Measurements from ENCODE around the gene LMX1B. TPM values are rescaled to one million over a fixed set of nuclear protein-coding genes. Genes with fewer than 3 reads are reported as not detected.

The LMX1B gene
- total RNA-seq, 1 experiment from 2014 or later = 2.6 TPM

DNA sequence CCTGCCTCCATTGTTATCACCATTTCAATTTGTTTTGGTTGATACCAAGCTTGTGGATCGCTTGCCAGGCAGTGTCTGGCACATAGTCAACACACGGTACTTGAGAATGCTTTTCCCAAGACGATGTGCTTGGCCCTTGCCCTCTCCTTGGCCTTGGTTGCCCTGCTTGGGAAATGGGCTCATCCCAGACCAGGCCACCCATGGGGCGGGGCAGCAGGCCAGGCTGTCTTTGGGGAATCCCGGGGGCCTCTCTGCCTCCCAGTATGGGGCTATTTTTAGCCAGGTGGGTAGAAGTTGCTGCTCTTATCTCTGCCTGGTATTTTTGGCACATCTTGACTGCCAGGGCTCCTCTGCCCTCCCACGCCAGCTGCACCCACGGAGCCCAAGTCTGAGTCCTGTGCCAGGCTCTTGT is 49.9 kb downstream of the LMX1B start:
- no peaks in the 10 kb centered on the region for H3K36me3 ChIP-seq (ENCODE audit: control insufficient read depth, insufficient read depth, low read length)
- no peak overlapping the region for H3K4me3 ChIP-seq (ENCODE audit: low read depth in 2 of 2, low read length in 2 of 2)
- ATAC-seq = no peak
- POLR2A ChIA-PET = no interaction called here
- H3K27ac ChIP-seq (ENCODE audit: low read length) = no peak overlapping the region
- TF ChIP-seq POLR2AphosphoS5 (IDR thresholded peaks at IDR 0.05; ENCODE audit: low read depth, low read length) = no peak
- TF ChIP-seq SIN3A (IDR thresholded peaks at IDR 0.05; ENCODE audit: borderline replicate concordance, insufficient read depth, low read depth, low read length) = no peak
- TF ChIP-seq, protein P1, sequence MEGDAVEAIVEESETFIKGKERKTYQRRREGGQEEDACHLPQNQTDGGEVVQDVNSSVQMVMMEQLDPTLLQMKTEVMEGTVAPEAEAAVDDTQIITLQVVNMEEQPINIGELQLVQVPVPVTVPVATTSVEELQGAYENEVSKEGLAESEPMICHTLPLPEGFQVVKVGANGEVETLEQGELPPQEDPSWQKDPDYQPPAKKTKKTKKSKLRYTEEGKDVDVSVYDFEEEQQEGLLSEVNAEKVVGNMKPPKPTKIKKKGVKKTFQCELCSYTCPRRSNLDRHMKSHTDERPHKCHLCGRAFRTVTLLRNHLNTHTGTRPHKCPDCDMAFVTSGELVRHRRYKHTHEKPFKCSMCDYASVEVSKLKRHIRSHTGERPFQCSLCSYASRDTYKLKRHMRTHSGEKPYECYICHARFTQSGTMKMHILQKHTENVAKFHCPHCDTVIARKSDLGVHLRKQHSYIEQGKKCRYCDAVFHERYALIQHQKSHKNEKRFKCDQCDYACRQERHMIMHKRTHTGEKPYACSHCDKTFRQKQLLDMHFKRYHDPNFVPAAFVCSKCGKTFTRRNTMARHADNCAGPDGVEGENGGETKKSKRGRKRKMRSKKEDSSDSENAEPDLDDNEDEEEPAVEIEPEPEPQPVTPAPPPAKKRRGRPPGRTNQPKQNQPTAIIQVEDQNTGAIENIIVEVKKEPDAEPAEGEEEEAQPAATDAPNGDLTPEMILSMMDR (IDR thresholded peaks at IDR 0.05) = no peak
- TF ChIP-seq TCF7L2 (IDR thresholded peaks at IDR 0.05; ENCODE audit: low read depth, low read length) = no peak
- TF ChIP-seq, protein P2, sequence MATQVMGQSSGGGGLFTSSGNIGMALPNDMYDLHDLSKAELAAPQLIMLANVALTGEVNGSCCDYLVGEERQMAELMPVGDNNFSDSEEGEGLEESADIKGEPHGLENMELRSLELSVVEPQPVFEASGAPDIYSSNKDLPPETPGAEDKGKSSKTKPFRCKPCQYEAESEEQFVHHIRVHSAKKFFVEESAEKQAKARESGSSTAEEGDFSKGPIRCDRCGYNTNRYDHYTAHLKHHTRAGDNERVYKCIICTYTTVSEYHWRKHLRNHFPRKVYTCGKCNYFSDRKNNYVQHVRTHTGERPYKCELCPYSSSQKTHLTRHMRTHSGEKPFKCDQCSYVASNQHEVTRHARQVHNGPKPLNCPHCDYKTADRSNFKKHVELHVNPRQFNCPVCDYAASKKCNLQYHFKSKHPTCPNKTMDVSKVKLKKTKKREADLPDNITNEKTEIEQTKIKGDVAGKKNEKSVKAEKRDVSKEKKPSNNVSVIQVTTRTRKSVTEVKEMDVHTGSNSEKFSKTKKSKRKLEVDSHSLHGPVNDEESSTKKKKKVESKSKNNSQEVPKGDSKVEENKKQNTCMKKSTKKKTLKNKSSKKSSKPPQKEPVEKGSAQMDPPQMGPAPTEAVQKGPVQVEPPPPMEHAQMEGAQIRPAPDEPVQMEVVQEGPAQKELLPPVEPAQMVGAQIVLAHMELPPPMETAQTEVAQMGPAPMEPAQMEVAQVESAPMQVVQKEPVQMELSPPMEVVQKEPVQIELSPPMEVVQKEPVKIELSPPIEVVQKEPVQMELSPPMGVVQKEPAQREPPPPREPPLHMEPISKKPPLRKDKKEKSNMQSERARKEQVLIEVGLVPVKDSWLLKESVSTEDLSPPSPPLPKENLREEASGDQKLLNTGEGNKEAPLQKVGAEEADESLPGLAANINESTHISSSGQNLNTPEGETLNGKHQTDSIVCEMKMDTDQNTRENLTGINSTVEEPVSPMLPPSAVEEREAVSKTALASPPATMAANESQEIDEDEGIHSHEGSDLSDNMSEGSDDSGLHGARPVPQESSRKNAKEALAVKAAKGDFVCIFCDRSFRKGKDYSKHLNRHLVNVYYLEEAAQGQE (IDR thresholded peaks at IDR 0.05; ENCODE audit: insufficient read depth in 1 of 2, low read depth in 2 of 2, low read length in 1 of 2) = no peak
- BruUV-seq (replicated peaks) = no TSS peak
- in situ Hi-C loops (cut with HindIII; ENCODE audit: low pct_unique_long_range_greater_than_20kb, low sequenced_read_pairs) = no loop called here
- H3K9me3 ChIP-seq (ENCODE audit: control insufficient read depth, insufficient read depth, low read depth, low read length) = no peaks in the 10 kb centered on the region
- DNase-seq (ENCODE audit: low read depth, low spot score) = no peak
- CTCF ChIA-PET = interaction anchor here (0.7 to 1.9 kb wide), 2 partner anchors 16 to 26 kb away, joined by 5 to 10 read pairs; no protein-coding TSS in a partner anchor
- H3K27me3 ChIP-seq (ENCODE audit: control insufficient read depth, insufficient read depth, low read length) = no peaks in the 10 kb centered on the region
- intact Hi-C loops (cut with micrococcal nuclease; ENCODE audit: unreplicated experiment) = no loop called here
- no peaks in the 10 kb centered on the region for H3K4me1 ChIP-seq (ENCODE audit: control insufficient read depth, insufficient read depth, low read length)

DNA sequence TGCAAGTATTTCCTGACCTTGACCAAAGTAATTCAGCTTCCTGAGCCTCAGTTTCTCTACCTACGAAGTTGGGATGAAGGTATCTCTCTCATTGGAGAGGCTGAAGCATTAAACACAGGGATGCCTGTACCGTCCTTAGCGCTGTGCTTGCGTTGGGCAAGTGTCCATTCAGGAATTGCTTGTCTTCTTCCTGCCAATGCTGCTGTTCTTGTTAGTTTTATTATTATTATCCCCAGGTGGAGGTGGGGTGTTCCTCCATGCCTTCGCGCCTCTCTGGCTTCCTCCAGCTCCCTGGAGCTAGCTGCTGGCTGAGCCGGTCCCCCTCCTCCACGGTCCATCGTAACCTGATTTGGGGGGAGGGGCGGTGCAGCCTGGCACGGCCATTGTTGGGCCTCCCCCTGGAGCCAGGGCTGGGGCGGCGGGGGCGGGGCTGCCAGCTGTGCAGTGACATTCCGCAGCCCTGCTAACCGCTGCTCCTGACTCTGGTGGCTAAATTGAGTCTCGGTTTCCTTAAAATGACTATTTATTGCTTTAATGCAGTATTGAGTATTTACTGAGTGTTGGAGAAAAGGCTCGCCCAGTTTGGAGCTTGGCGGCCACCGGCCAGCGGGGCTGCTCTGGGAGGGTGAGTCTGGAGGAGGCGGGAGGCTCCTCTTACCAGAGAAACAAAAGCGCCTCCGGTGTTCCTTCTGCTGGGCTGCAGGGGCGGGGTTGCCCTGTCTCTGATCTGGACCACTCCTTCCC is 51.3 kb downstream of the LMX1B start:
- no peak for DNase-seq (ENCODE audit: low read depth, low spot score)
- no peaks in the 10 kb centered on the region for H3K36me3 ChIP-seq (ENCODE audit: control insufficient read depth, insufficient read depth, low read length)
- ChIA-PET CTCF (interaction anchor here (0.7 kb wide), 1 partner anchor 89 kb away, joined by 5 read pairs; no protein-coding TSS in a partner anchor), POLR2A (no interaction called here)
- intact Hi-C loops (cut with micrococcal nuclease; ENCODE audit: unreplicated experiment) = no loop called here
- H3K27me3 ChIP-seq (ENCODE audit: control insufficient read depth, insufficient read depth, low read length) = no peaks in the 10 kb centered on the region
- no TSS peak for BruUV-seq (replicated peaks)
- no peak overlapping the region for H3K4me3 ChIP-seq (ENCODE audit: low read depth in 2 of 2, low read length in 2 of 2)
- H3K9me3 ChIP-seq (ENCODE audit: control insufficient read depth, insufficient read depth, low read depth, low read length) = no peaks in the 10 kb centered on the region
- no peak for ATAC-seq
- H3K4me1 ChIP-seq (ENCODE audit: control insufficient read depth, insufficient read depth, low read length) = no peaks in the 10 kb centered on the region
- TF ChIP-seq, protein P2 (IDR thresholded peaks at IDR 0.05; ENCODE audit: insufficient read depth in 1 of 2, low read depth in 2 of 2, low read length in 1 of 2) = no peak
- TF ChIP-seq TCF7L2 (IDR thresholded peaks at IDR 0.05; ENCODE audit: low read depth, low read length) (no peak), POLR2AphosphoS5 (IDR thresholded peaks at IDR 0.05; ENCODE audit: low read depth, low read length) (no peak), SIN3A (IDR thresholded peaks at IDR 0.05; ENCODE audit: borderline replicate concordance, insufficient read depth, low read depth, low read length) (no peak)
- TF ChIP-seq, protein P1 (IDR thresholded peaks at IDR 0.05) = no peak
- no peak overlapping the region for H3K27ac ChIP-seq (ENCODE audit: low read length)
- in situ Hi-C loops (cut with HindIII; ENCODE audit: low pct_unique_long_range_greater_than_20kb, low sequenced_read_pairs) = no loop called here
